GM11168 (cell line): ENCODE data around the gene TPP2.

Source experiments
- in situ Hi-C: fragments of 300-500 bp; cut with MboI; formaldehyde crosslinking; loops from one replicate; pipeline ENCODE4 v1.12.0; 2022; ENCODE audit warnings: low sequenced_read_pairs; ENCODE audit not compliant: unreplicated experiment

Gene TPP2

DNA sequence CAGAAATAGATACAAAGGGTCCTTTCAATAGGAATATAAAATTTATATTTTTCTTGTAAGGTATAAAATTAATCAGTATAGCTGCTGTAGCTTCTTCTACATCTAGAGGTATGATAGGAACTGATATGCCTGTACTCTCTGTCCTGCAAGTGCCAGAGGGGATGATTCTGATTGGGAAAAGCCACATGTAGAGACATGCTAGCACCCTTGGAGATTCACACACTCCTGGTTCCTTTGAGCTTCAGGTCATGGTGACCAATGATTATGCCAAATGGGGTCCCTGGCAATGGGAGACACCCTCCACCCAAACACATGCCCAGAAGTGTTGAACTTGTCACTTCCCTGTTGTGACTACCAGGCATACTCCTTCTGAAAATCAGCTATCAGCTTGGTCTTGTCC, 112.8 kb downstream of the TPP2 start:
- in situ Hi-C loops = no loop called here

DNA sequence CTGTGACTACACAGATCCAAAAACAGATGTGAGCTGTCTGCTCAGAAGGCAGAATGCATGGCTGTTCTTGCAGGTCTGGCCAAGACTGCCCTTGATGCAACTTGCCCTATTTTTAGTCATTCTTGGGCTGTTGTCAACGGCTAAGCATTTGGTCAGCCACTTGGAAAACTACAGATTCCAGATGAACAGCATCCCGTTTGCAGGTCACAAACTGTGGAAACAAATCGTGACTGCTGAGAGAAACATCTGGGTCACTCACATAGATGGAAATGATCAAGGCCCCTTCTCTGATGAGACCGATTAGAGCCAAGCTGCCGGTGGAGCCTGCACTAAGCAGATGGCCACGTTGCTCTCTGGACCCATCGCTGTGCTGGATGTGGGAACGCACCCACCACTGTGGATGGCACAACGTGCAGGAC, 113.5 kb downstream of the TPP2 start:
- in situ Hi-C loops = no loop called here

DNA sequence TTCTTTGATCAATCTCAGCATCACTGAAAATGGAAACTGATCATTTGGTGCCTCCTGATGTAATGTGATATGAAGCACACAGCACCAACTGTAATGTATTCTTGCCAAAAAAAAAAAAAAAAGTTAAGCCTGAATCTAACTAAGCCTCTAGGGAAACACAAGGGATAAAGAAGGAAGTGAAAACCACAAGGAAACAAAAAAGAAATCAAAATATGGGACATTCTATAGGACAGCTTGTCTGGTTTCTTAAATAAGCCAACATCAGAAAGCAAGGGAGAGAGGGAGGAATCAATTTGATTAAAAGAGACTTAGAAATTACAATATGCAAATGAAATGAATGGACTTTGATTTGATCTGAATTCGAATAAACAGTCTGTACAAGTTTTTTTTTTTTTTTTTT, 118.7 kb downstream of the TPP2 start:
- in situ Hi-C loops = no loop called here

GRCh38 chr13:102718746-102719145, 122.0 kb downstream of the TPP2 start:
- in situ Hi-C loops = no loop called here

DNA sequence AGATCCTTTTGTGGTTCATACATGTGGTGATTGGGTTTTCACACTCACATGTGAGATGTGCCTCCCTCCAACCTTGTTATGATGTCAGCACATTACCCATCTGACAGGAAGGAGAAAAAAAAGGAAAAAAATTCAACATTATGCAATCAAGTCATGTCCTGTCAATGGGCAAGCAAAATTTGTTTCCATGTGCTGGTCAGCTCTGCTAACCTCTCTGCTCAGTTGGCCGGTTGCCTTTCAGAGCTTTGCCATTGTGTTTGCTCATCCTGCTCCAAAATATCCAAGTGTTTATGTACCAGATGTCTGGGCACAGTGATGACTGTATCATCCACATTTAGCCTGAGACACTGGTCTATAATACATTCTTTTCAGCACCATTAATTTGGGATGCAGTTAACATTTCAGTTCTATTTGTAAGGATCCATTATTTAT, 125.0 kb downstream of the TPP2 start:
- in situ Hi-C loops = no loop called here

GRCh38 chr13:102724923-102725322, 128.1 kb downstream of the TPP2 start:
- in situ Hi-C loops = no loop called here

DNA sequence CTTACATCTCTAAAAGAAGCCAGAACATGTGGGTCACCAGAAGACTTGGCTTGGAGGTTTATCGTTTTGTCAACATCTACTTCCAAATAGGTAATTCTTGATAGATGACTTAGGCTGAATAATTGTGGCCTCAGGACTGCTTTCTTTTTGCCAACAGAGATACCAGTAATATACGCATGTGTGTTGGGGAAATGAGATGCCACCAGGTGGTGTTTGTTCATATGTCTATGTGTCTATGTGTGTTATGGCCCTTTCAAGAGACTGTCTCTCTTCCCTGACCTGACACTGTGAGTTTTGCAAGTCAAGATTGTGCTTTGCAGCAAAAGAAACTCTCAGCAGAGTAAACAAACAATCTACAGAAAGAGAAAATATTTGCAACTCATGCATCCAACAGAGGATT, 129.6 kb downstream of the TPP2 start:
- in situ Hi-C loops = no loop called here
